ENCODE results near the gene CCDC60.

- TF ChIP-seq CTCF (IDR thresholded peaks at IDR 0.05) (no peak), POLR2A (IDR thresholded peaks at IDR 0.05) (no peak)
Measured at GRCh38 chr12:119419381-119419780, 84.9 kb downstream of the CCDC60 start.
